Cardiac fibroblast (primary cell): ENCODE measurements around the gene CYP51A1.

Experiments used
- DNase-seq, 2 donors: peaks; one replicate each; pipeline versions ENCODE4 v3.0.0 to v3.0.0-alpha.2; 2010; ENCODE audit warnings: low read depth in 2 of 2
- H3K4me3 ChIP-seq, 2 donors: replicated peaks in 1 of 2; 1 replicate in 1 of 2; 2 replicates in 1 of 2; pipeline ENCODE4 v1.5.1; 2011; ENCODE audit warnings: low read depth in 2 of 2, low read length in 2 of 2, mild to moderate bottlenecking in 2 of 2, moderate library complexity in 1 of 2
- CTCF ChIP-seq: IDR thresholded peaks from one replicate; pipeline ENCODE4 v1.5.1; 2011; ENCODE audit warnings: low read depth, mild to moderate bottlenecking, low read length, inconsistent platforms

CYP51A1 gene

GRCh38 chr7:92137557-92137956, 3.3 kb upstream of the CYP51A1 start:
- no peak for TF ChIP-seq CTCF
- H3K4me3 ChIP-seq, result no peak overlapping the region
- peak in 1 of 2 donors; percentile 47 for DNase-seq

GRCh38 chr7:92135052-92135889, 994 bp upstream of the CYP51A1 start:
- peak in 1 of 2 donors; percentile 57 for DNase-seq
- TF ChIP-seq CTCF, result no peak
- H3K4me3 ChIP-seq, result peak overlapping the region; percentile 92 to 93

GRCh38 chr7:92133737-92134270, 473 bp downstream of the CYP51A1 start:
- TF ChIP-seq CTCF, result peak; percentile 86
- peak; percentile 62 to 72 for DNase-seq
- peak overlapping the region; percentile 92 to 93 for H3K4me3 ChIP-seq

- DNase-seq, result peak; percentile 15
- TF ChIP-seq CTCF, result no peak
- peak overlapping the region; percentile 92 to 93 for H3K4me3 ChIP-seq
Observed at GRCh38 chr7:92133133-92133736, 1.0 kb downstream of the CYP51A1 start.

- no peak for TF ChIP-seq CTCF
- H3K4me3 ChIP-seq, result peak overlapping the region; percentile 92 to 93
- DNase-seq, result no peak
Observed at GRCh38 chr7:92131764-92132330, 2.4 kb downstream of the CYP51A1 start.

GRCh38 chr7:92131093-92131492, 3.2 kb downstream of the CYP51A1 start:
- no peak for DNase-seq
- no peak for TF ChIP-seq CTCF
- no peak overlapping the region for H3K4me3 ChIP-seq
